ENCODE data around the gene PCDH19. TPM values are rescaled to one million over a fixed set of nuclear protein-coding genes. Genes with fewer than 3 reads are reported as not detected.

The PCDH19 gene
- total and polyA plus RNA-seq, 2 of the 13 experiments (the other 11 are each of a cell fraction or from before 2014, with no cell fraction given) = 0.02 to 0.09 TPM

DNA sequence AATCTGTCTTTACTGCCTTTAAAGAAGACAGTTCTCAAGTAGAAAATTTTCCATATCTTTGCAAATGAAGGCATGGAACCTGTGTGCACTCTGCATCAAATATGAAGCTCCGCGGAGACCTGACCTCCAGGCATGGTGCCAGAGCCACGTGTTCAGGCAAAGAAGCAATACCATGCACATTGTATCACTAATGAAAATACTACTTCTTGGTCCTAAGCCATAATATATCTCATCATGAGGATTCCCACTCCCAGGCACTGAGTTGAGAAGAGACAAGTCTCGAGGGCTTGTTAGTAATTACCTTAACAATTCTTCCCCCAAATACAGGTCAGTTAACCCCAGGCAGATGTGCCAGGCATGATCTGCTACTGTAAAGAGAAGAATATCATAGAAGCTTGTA, 56.7 kb downstream of the PCDH19 start:
- no peak for FAIRE-seq
- WGBS (ENCODE audit: low lambda C conversion rate) = no CpG with 5 or more reads among the region's 4 CpGs
- CTCF ChIA-PET (ENCODE audit: low intra/inter-chr PET ratio, low total read pairs) = no interaction called here

More for the DNA sequence above, 56.7 kb downstream of the PCDH19 start:
- H3K27me3 ChIP-seq (ENCODE audit: control insufficient read depth in 1 of 2, insufficient read depth in 2 of 2, low read length in 2 of 2) = no peaks in the 10 kb centered on the region
- no peaks in the 10 kb centered on the region for H4K20me1 ChIP-seq (ENCODE audit: insufficient read depth, low read length)
- TF ChIP-seq WIZ (CRISPR knock-in tag; IDR thresholded peaks at IDR 0.05) (no peak), TBX2 (CRISPR knock-in tag; IDR thresholded peaks at IDR 0.05; ENCODE audit: borderline replicate concordance) (no peak), RXRA (CRISPR knock-in tag; IDR thresholded peaks at IDR 0.05) (no peak), ZNF136 (CRISPR knock-in tag; IDR thresholded peaks at IDR 0.05; ENCODE audit: low read depth) (no peak), JUN (CRISPR knock-in tag; IDR thresholded peaks at IDR 0.05) (no peak), ETV6 (CRISPR knock-in tag; conservative IDR thresholded peaks at IDR 0.05) (no peak), ZNF354B (CRISPR knock-in tag; IDR thresholded peaks at IDR 0.05) (no peak), SNAPC2 (CRISPR knock-in tag; IDR thresholded peaks at IDR 0.05) (no peak), TOE1 (CRISPR knock-in tag; IDR thresholded peaks at IDR 0.05) (no peak), ZNF160 (CRISPR knock-in tag; IDR thresholded peaks at IDR 0.05) (no peak), ZZZ3 (CRISPR knock-in tag; IDR thresholded peaks at IDR 0.05; ENCODE audit: borderline replicate concordance) (no peak), HMG20B (CRISPR knock-in tag; conservative IDR thresholded peaks at IDR 0.05) (no peak), JUND (CRISPR knock-in tag; IDR thresholded peaks at IDR 0.05) (no peak), ZNF652 (CRISPR knock-in tag; IDR thresholded peaks at IDR 0.05; ENCODE audit: borderline replicate concordance, low read depth) (no peak), NR2F2 (IDR thresholded peaks at IDR 0.05; ENCODE audit: borderline replicate concordance, low read depth) (no peak)
- TF ChIP-seq, protein P1, sequence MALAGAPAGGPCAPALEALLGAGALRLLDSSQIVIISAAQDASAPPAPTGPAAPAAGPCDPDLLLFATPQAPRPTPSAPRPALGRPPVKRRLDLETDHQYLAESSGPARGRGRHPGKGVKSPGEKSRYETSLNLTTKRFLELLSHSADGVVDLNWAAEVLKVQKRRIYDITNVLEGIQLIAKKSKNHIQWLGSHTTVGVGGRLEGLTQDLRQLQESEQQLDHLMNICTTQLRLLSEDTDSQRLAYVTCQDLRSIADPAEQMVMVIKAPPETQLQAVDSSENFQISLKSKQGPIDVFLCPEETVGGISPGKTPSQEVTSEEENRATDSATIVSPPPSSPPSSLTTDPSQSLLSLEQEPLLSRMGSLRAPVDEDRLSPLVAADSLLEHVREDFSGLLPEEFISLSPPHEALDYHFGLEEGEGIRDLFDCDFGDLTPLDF (CRISPR knock-in tag; IDR thresholded peaks at IDR 0.05) = no peak
- TF ChIP-seq, protein P2, sequence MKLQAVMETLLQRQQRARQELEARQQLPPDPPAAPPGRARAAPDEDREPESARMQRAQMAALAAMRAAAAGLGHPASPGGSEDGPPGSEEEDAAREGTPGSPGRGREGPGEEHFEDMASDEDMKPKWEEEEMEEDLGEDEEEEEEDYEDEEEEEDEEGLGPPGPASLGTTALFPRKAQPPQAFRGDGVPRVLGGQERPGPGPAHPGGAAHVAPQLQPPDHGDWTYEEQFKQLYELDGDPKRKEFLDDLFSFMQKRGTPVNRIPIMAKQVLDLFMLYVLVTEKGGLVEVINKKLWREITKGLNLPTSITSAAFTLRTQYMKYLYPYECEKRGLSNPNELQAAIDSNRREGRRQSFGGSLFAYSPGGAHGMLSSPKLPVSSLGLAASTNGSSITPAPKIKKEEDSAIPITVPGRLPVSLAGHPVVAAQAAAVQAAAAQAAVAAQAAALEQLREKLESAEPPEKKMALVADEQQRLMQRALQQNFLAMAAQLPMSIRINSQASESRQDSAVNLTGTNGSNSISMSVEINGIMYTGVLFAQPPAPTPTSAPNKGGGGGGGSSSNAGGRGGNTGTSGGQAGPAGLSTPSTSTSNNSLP (IDR thresholded peaks at IDR 0.05; ENCODE audit: low read depth, low read length) = no peak
- no peaks in the 10 kb centered on the region for H3K36me3 ChIP-seq (replicated peaks in 1 of 2; ENCODE audit: control insufficient read depth in 1 of 2, insufficient read depth in 2 of 2, low read length in 2 of 2)
- no peak for ATAC-seq
- H3K4me1 ChIP-seq (ENCODE audit: insufficient read depth, low read length) = no peaks in the 10 kb centered on the region
- no peak overlapping the region for H3K4me3 ChIP-seq (replicated peaks in 1 of 3; ENCODE audit: insufficient read depth in 1 of 3, low read depth in 2 of 3, low read length in 3 of 3)
- H3K4me2 ChIP-seq (ENCODE audit: low read depth, low read length) = no peak overlapping the region
- POLR2A ChIA-PET = no interaction called here
- H3K79me2 ChIP-seq (ENCODE audit: insufficient read depth, low read length) = no peaks in the 10 kb centered on the region
- H2AFZ ChIP-seq (ENCODE audit: low read length) = no peak overlapping the region
- BruUV-seq (replicated peaks) = no TSS peak
- no peaks in the 10 kb centered on the region for H3K9me3 ChIP-seq (ENCODE audit: low read length)
- no peak overlapping the region for H3K9ac ChIP-seq (ENCODE audit: insufficient read depth, low read depth, low read length)
- in situ Hi-C loops (cut with HindIII; ENCODE audit: extremely low pct_ligation_motif_present, low pct_unique_long_range_greater_than_20kb) = no loop called here
- intact Hi-C loops (cut with micrococcal nuclease; ENCODE audit: unreplicated experiment) = no loop called here
- DNase-seq (ENCODE audit: low spot score) = no peak
- no peak overlapping the region for H3K27ac ChIP-seq (ENCODE audit: extremely low read length, insufficient read depth, low read length)
